ENCODE measurements around the gene OXSR1. TPM values are rescaled to one million over a fixed set of nuclear protein-coding genes. Genes with fewer than 3 reads are reported as not detected.

Gene OXSR1
- total RNA-seq, 1 experiment from 2014 or later = 33.2 TPM

- H3K36me3 ChIP-seq (ENCODE audit: control insufficient read depth, insufficient read depth, low read length) = no peaks in the 10 kb centered on the region; the same call in 1 of the 2 replicates
- no peak for ATAC-seq
- H3K4me3 ChIP-seq (ENCODE audit: low read depth in 2 of 2, low read length in 2 of 2) = no peak overlapping the region
- H3K27me3 ChIP-seq (ENCODE audit: control insufficient read depth, insufficient read depth, low read length) = no peaks in the 10 kb centered on the region
- in situ Hi-C loops (cut with HindIII; ENCODE audit: low pct_unique_long_range_greater_than_20kb, low sequenced_read_pairs) = no loop called here
- no peaks in the 10 kb centered on the region; the same call in 1 of the 2 replicates for H3K9me3 ChIP-seq (ENCODE audit: control insufficient read depth, insufficient read depth, low read depth, low read length)
- peaks cover 5% of the 10 kb centered on the region for H3K4me1 ChIP-seq (ENCODE audit: control insufficient read depth, insufficient read depth, low read length)
- ChIA-PET CTCF (interaction anchor here (0.8 kb wide), 1 partner anchor 22 kb away, joined by 3 read pairs; no protein-coding TSS in a partner anchor), POLR2A (no interaction called here)
- no peak for DNase-seq (ENCODE audit: low read depth, low spot score)
- TF ChIP-seq POLR2AphosphoS5 (IDR thresholded peaks at IDR 0.05; ENCODE audit: low read depth, low read length) (no peak), TCF7L2 (IDR thresholded peaks at IDR 0.05; ENCODE audit: low read depth, low read length) (no peak), REST (IDR thresholded peaks at IDR 0.05; ENCODE audit: insufficient read depth in 1 of 2, low read depth in 2 of 2, low read length in 1 of 2) (no peak), CTCF (IDR thresholded peaks at IDR 0.05) (no peak), SIN3A (IDR thresholded peaks at IDR 0.05; ENCODE audit: borderline replicate concordance, insufficient read depth, low read depth, low read length) (no peak)
- no TSS peak for BruUV-seq (replicated peaks)
- intact Hi-C loops (cut with micrococcal nuclease; ENCODE audit: unreplicated experiment) = no loop called here
- H3K27ac ChIP-seq (ENCODE audit: low read length) = no peak overlapping the region
Measured at GRCh38 chr3:38141952-38142273, 23.4 kb upstream of the OXSR1 start.

GRCh38 chr3:38142959-38143358 is 22.4 kb upstream of the OXSR1 start:
- BruUV-seq (replicated peaks) = no TSS peak
- Histone ChIP-seq H3K4me3 (ENCODE audit: low read depth in 2 of 2, low read length in 2 of 2) (no peak overlapping the region), H3K27ac (ENCODE audit: low read length) (no peak overlapping the region), H3K27me3 (ENCODE audit: control insufficient read depth, insufficient read depth, low read length) (no peaks in the 10 kb centered on the region), H3K36me3 (ENCODE audit: control insufficient read depth, insufficient read depth, low read length) (no peaks in the 10 kb centered on the region; the same call in 1 of the 2 replicates), H3K4me1 (ENCODE audit: control insufficient read depth, insufficient read depth, low read length) (peaks cover 1% of the 10 kb centered on the region), H3K9me3 (ENCODE audit: control insufficient read depth, insufficient read depth, low read depth, low read length) (no peaks in the 10 kb centered on the region; the same call in 1 of the 2 replicates)
- ATAC-seq (no peak), DNase-seq (ENCODE audit: low read depth, low spot score) (no peak)
- ChIA-PET CTCF (no interaction called here), POLR2A (no interaction called here)
- in situ Hi-C loops (cut with HindIII; ENCODE audit: low pct_unique_long_range_greater_than_20kb, low sequenced_read_pairs) = no loop called here
- no peak for TF ChIP-seq POLR2AphosphoS5 (IDR thresholded peaks at IDR 0.05; ENCODE audit: low read depth, low read length)
- TF ChIP-seq SIN3A (IDR thresholded peaks at IDR 0.05; ENCODE audit: borderline replicate concordance, insufficient read depth, low read depth, low read length) = no peak
- TF ChIP-seq TCF7L2 (IDR thresholded peaks at IDR 0.05; ENCODE audit: low read depth, low read length) = no peak
- TF ChIP-seq REST (IDR thresholded peaks at IDR 0.05; ENCODE audit: insufficient read depth in 1 of 2, low read depth in 2 of 2, low read length in 1 of 2) = no peak
- no peak for TF ChIP-seq CTCF (IDR thresholded peaks at IDR 0.05)
- intact Hi-C loops (cut with micrococcal nuclease; ENCODE audit: unreplicated experiment) = no loop called here

Measured in Panc1 (cell line).